ENCODE results near the gene PARP12. TPM values are rescaled to one million over a fixed set of nuclear protein-coding genes. Genes with fewer than 3 reads are reported as not detected.

PARP12 gene
- total RNA-seq, 3 donors from 2014 or later (not counting 1 experiment from before 2014, with no cell fraction given): 116 to 151 (median 130) TPM

GRCh38 chr7:140085447-140085846 is 22.7 kb upstream of the PARP12 start:
- Histone ChIP-seq H3K9me3 (ENCODE audit: control insufficient read depth, insufficient read depth, low read length) (no peaks in the 10 kb centered on the region), H3K27me3 (ENCODE audit: control insufficient read depth, insufficient read depth, low read length) (no peaks in the 10 kb centered on the region), H3K27ac (ENCODE audit: low read length) (peak overlapping the region; percentile 4), H3K4me1 (ENCODE audit: control insufficient read depth, insufficient read depth, low read length) (peaks cover 15% of the 10 kb centered on the region), H3K36me3 (ENCODE audit: control insufficient read depth, insufficient read depth, low read length) (peaks cover 2% of the 10 kb centered on the region), H3K4me3 (ENCODE audit: low read length) (no peak overlapping the region)
- ATAC-seq (peak; percentile 14 to 24 (median 23)), DNase-seq (no peak)
- Mint-ChIP-seq H3K9me3 (no peaks in the 10 kb centered on the region), H3K36me3 (no peaks in the 10 kb centered on the region), H3K27me3 (ENCODE audit: low read depth in 2 of 2) (no peaks in the 10 kb centered on the region), H3K4me3 (peak overlapping the region; percentile 54), H3K27ac (peak overlapping the region; percentile 9 to 70), H3K4me1 (peaks cover 40 to 42% of the 10 kb centered on the region in 2 donors)
- intact Hi-C loops (cut with micrococcal nuclease): no loop called here
- no CpG with 5 or more reads among the region's 2 CpGs for WGBS (ENCODE audit: insufficient coverage)
- no peak for TF ChIP-seq CTCF (IDR thresholded peaks at IDR 0.05)

GRCh38 chr7:140084972-140085371 is 22.2 kb upstream of the PARP12 start:
- Mint-ChIP-seq H3K27me3 (ENCODE audit: low read depth in 2 of 2) (peaks cover 0 to 3% of the 10 kb centered on the region in 2 donors), H3K4me3 (peak overlapping the region; percentile 54), H3K27ac (peak overlapping the region; percentile 9 to 70), H3K4me1 (peaks cover 40 to 42% of the 10 kb centered on the region in 2 donors), H3K9me3 (no peaks in the 10 kb centered on the region), H3K36me3 (no peaks in the 10 kb centered on the region)
- TF ChIP-seq CTCF (IDR thresholded peaks at IDR 0.05): no peak
- Histone ChIP-seq H3K27me3 (ENCODE audit: control insufficient read depth, insufficient read depth, low read length) (no peaks in the 10 kb centered on the region), H3K36me3 (ENCODE audit: control insufficient read depth, insufficient read depth, low read length) (peaks cover 2% of the 10 kb centered on the region), H3K9me3 (ENCODE audit: control insufficient read depth, insufficient read depth, low read length) (no peaks in the 10 kb centered on the region), H3K4me1 (ENCODE audit: control insufficient read depth, insufficient read depth, low read length) (peaks cover 15% of the 10 kb centered on the region), H3K4me3 (ENCODE audit: low read length) (no peak overlapping the region), H3K27ac (ENCODE audit: low read length) (peak overlapping the region; percentile 4)
- WGBS (ENCODE audit: insufficient coverage): 55% methylated on average over 8 of the region's 8 CpGs
- DNase-seq: peak in 1 of 2 donors; percentile 42
- ATAC-seq: peak; percentile 52 to 65 (median 62)
- intact Hi-C loops (cut with micrococcal nuclease): no loop called here

GRCh38 chr7:140084142-140084655 is 21.4 kb upstream of the PARP12 start:
- WGBS (ENCODE audit: insufficient coverage): 47% methylated on average over 4 of the region's 4 CpGs
- TF ChIP-seq CTCF (IDR thresholded peaks at IDR 0.05): no peak

GRCh38 chr7:140082770-140083169 is 20.0 kb upstream of the PARP12 start:
- no peak for DNase-seq
- 40% methylated on average over 7 of the region's 7 CpGs for WGBS (ENCODE audit: insufficient coverage)
- Mint-ChIP-seq H3K36me3 (no peaks in the 10 kb centered on the region), H3K9me3 (no peaks in the 10 kb centered on the region), H3K4me3 (no peak overlapping the region), H3K27me3 (ENCODE audit: low read depth in 2 of 2) (peaks cover 0 to 6% of the 10 kb centered on the region in 2 donors), H3K27ac (peak overlapping the region in 1 of 2 donors; percentile 29), H3K4me1 (peaks cover 45 to 47% of the 10 kb centered on the region in 2 donors)
- Histone ChIP-seq H3K27me3 (ENCODE audit: control insufficient read depth, insufficient read depth, low read length) (no peaks in the 10 kb centered on the region), H3K36me3 (ENCODE audit: control insufficient read depth, insufficient read depth, low read length) (no peaks in the 10 kb centered on the region), H3K9me3 (ENCODE audit: control insufficient read depth, insufficient read depth, low read length) (no peaks in the 10 kb centered on the region), H3K4me1 (ENCODE audit: control insufficient read depth, insufficient read depth, low read length) (peaks cover 15% of the 10 kb centered on the region), H3K27ac (ENCODE audit: low read length) (no peak overlapping the region), H3K4me3 (ENCODE audit: low read length) (no peak overlapping the region)
- TF ChIP-seq CTCF (IDR thresholded peaks at IDR 0.05): no peak
- intact Hi-C loops (cut with micrococcal nuclease): no loop called here
- ATAC-seq: peak in 2 of 3 donors; percentile 17 to 68

More at GRCh38 chr7:140084142-140084655, 21.4 kb upstream of the PARP12 start:
- peaks cover 2% of the 10 kb centered on the region for H3K36me3 ChIP-seq (ENCODE audit: control insufficient read depth, insufficient read depth, low read length)
- H3K27me3 ChIP-seq (ENCODE audit: control insufficient read depth, insufficient read depth, low read length): no peaks in the 10 kb centered on the region
- H3K27me3 Mint-ChIP-seq (ENCODE audit: low read depth in 2 of 2): peaks cover 0 to 6% of the 10 kb centered on the region in 2 donors
- no peaks in the 10 kb centered on the region for H3K36me3 Mint-ChIP-seq
- DNase-seq (no peak), ATAC-seq (peak in 2 of 3 donors; percentile 28 to 64)
- no peaks in the 10 kb centered on the region for H3K9me3 Mint-ChIP-seq
- intact Hi-C loops (cut with micrococcal nuclease): no loop called here
- H3K27ac ChIP-seq (ENCODE audit: low read length): no peak overlapping the region
- H3K4me3 ChIP-seq (ENCODE audit: low read length): no peak overlapping the region
- H3K4me1 Mint-ChIP-seq: peaks cover 40 to 42% of the 10 kb centered on the region in 2 donors
- H3K4me1 ChIP-seq (ENCODE audit: control insufficient read depth, insufficient read depth, low read length): peaks cover 15% of the 10 kb centered on the region
- no peaks in the 10 kb centered on the region for H3K9me3 ChIP-seq (ENCODE audit: control insufficient read depth, insufficient read depth, low read length)
- H3K27ac Mint-ChIP-seq: peak overlapping the region; percentile 68 to 72
- peak overlapping the region; percentile 67 for H3K4me3 Mint-ChIP-seq

Data from natural killer cell (primary cell).